BE2C (cell line): ENCODE measurements around the gene KRTAP12-4.

ENCODE experiments used
- DNase-seq: peaks from one replicate; pipeline ENCODE4 v3.0.0-alpha.2; 2020
- H3K27me3 ChIP-seq: fragments of 250-450 bp; sonication (Bioruptor Pico); 2 replicates; pipeline ENCODE4 v1.5.1; 2020; ENCODE audit warnings: mild to moderate bottlenecking
- H3K36me3 ChIP-seq: fragments of 250-450 bp; sonication (Bioruptor Pico); 2 replicates; pipeline ENCODE4 v1.5.1; 2020; ENCODE audit warnings: mild to moderate bottlenecking
- H3K4me1 ChIP-seq: fragments of 250-450 bp; sonication (Bioruptor Pico); 2 replicates; pipeline ENCODE4 v1.5.1; 2020
- H3K4me3 ChIP-seq: 2 replicates; pipeline ENCODE4 v1.5.1; 2011; ENCODE audit warnings: low read depth, low read length
- H3K9me3 ChIP-seq: fragments of 250-450 bp; sonication (Bioruptor Pico); 2 replicates; pipeline ENCODE4 v1.5.1; 2020
- TF ChIP-seq, protein P1 (sequence below): IDR thresholded peaks from 2 replicates; pipeline ENCODE4 v1.5.1; 2012; ENCODE audit warnings: mild to moderate bottlenecking, low read depth, low read length

Gene KRTAP12-4

DNA sequence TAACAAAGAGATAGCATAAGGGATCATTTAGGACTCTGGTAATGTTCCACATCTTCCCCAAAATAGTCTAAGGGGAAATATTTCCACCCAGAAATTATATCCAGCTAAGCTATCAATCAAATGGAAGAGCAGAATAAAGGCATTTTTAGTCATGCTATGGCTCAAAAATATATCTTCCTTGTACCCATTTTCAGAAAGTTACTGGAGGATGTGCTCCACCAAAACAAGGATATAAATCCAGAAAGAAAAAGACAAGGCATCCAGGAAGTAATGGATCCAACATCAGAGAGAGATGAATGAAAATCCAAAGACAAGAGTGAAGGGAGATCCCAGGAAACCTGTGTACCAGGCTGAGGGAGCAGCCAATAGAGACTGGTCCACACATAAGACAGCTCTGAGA, 45.3 kb downstream of the KRTAP12-4 start:
- H3K9me3 ChIP-seq = no peaks in the 10 kb centered on the region
- H3K27me3 ChIP-seq = no peaks in the 10 kb centered on the region
- no peak for DNase-seq
- no peak overlapping the region for H3K4me3 ChIP-seq
- no peaks in the 10 kb centered on the region for H3K4me1 ChIP-seq
- TF ChIP-seq, protein P1, sequence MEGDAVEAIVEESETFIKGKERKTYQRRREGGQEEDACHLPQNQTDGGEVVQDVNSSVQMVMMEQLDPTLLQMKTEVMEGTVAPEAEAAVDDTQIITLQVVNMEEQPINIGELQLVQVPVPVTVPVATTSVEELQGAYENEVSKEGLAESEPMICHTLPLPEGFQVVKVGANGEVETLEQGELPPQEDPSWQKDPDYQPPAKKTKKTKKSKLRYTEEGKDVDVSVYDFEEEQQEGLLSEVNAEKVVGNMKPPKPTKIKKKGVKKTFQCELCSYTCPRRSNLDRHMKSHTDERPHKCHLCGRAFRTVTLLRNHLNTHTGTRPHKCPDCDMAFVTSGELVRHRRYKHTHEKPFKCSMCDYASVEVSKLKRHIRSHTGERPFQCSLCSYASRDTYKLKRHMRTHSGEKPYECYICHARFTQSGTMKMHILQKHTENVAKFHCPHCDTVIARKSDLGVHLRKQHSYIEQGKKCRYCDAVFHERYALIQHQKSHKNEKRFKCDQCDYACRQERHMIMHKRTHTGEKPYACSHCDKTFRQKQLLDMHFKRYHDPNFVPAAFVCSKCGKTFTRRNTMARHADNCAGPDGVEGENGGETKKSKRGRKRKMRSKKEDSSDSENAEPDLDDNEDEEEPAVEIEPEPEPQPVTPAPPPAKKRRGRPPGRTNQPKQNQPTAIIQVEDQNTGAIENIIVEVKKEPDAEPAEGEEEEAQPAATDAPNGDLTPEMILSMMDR = no peak
- H3K36me3 ChIP-seq = no peaks in the 10 kb centered on the region

DNA sequence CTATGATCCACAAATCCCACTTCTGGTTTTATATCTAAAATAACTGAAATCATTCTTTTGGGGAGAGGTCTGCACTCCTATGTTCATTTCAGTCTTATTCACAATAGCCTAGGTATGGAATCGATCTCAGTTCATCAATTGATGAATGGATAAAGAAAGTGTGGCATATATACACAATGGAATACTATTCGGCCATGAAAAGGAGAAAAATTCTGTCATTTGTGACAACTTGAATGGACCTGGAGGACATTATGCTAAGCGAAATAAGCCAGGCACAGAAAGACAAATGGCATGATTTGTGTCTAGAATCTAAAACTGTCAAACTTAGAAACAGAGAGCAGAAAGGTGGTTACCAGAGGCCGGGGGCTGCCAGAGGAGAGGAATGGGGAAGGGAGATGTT, 48.0 kb downstream of the KRTAP12-4 start:
- peaks cover 9% of the 10 kb centered on the region for H3K27me3 ChIP-seq
- TF ChIP-seq, protein P1 = no peak
- no peak overlapping the region for H3K4me3 ChIP-seq

More for the DNA sequence above, 48.0 kb downstream of the KRTAP12-4 start:
- H3K36me3 ChIP-seq = no peaks in the 10 kb centered on the region
- no peaks in the 10 kb centered on the region for H3K4me1 ChIP-seq
- no peak for DNase-seq
- no peaks in the 10 kb centered on the region for H3K9me3 ChIP-seq
